ENCODE results near the gene ANAPC5. TPM values are rescaled to one million over a fixed set of nuclear protein-coding genes. Genes with fewer than 3 reads are reported as not detected.
A peak's percentile ranks its signal among the peaks of the same experiment; 100 is the strongest.
"Not testable (repeated sequence)": the region's sequence is repeated elsewhere in the genome, so short reads cannot be mapped to it uniquely, and the experiment has no call there.

ANAPC5 gene
- total RNA-seq, 1 experiment from 2014 or later = 153 TPM

- no peak for DNase-seq
- Mint-ChIP-seq H3K9me3 (ENCODE audit: low read depth, unreplicated experiment) (no peaks in the 10 kb centered on the region), H3K4me3 (ENCODE audit: low read depth, unreplicated experiment) (no peak overlapping the region), H3K27ac (ENCODE audit: unreplicated experiment) (no peak overlapping the region), H3K4me1 (ENCODE audit: low read depth, unreplicated experiment) (peaks cover 13% of the 10 kb centered on the region), H3K36me3 (ENCODE audit: insufficient read depth, unreplicated experiment) (no peaks in the 10 kb centered on the region), H3K27me3 (ENCODE audit: unreplicated experiment) (no peaks in the 10 kb centered on the region)
- BruUV-seq (replicated peaks) = no TSS peak
- intact Hi-C loops (cut with micrococcal nuclease; ENCODE audit: unreplicated experiment) = no loop called here
- CTCF ChIA-PET = no interaction called here
- TF ChIP-seq, protein P1, sequence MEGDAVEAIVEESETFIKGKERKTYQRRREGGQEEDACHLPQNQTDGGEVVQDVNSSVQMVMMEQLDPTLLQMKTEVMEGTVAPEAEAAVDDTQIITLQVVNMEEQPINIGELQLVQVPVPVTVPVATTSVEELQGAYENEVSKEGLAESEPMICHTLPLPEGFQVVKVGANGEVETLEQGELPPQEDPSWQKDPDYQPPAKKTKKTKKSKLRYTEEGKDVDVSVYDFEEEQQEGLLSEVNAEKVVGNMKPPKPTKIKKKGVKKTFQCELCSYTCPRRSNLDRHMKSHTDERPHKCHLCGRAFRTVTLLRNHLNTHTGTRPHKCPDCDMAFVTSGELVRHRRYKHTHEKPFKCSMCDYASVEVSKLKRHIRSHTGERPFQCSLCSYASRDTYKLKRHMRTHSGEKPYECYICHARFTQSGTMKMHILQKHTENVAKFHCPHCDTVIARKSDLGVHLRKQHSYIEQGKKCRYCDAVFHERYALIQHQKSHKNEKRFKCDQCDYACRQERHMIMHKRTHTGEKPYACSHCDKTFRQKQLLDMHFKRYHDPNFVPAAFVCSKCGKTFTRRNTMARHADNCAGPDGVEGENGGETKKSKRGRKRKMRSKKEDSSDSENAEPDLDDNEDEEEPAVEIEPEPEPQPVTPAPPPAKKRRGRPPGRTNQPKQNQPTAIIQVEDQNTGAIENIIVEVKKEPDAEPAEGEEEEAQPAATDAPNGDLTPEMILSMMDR (IDR thresholded peaks at IDR 0.05; ENCODE audit: unreplicated experiment) = no peak
These were observed 70.0 kb downstream of the ANAPC5 start for GRCh38 chr12:121282072-121282742.

GRCh38 chr12:121281116-121281515 lies 71.1 kb downstream of the ANAPC5 start:
- H3K36me3 Mint-ChIP-seq (ENCODE audit: insufficient read depth, unreplicated experiment); CTCF ChIA-PET; intact Hi-C loops (cut with micrococcal nuclease; ENCODE audit: unreplicated experiment); H3K27me3 Mint-ChIP-seq (ENCODE audit: unreplicated experiment); H3K4me3 Mint-ChIP-seq (ENCODE audit: low read depth, unreplicated experiment); BruUV-seq (replicated peaks); DNase-seq; H3K27ac Mint-ChIP-seq (ENCODE audit: unreplicated experiment); H3K9me3 Mint-ChIP-seq (ENCODE audit: low read depth, unreplicated experiment): not testable (repeated sequence)
- H3K4me1 Mint-ChIP-seq (ENCODE audit: low read depth, unreplicated experiment) = peaks cover 16% of the 10 kb centered on the region

GRCh38 chr12:121280531-121280930 lies 71.7 kb downstream of the ANAPC5 start:
- H3K4me1 Mint-ChIP-seq (ENCODE audit: low read depth, unreplicated experiment) = peaks cover 16% of the 10 kb centered on the region
- H3K27me3 Mint-ChIP-seq (ENCODE audit: unreplicated experiment); H3K4me3 Mint-ChIP-seq (ENCODE audit: low read depth, unreplicated experiment); CTCF ChIA-PET; H3K27ac Mint-ChIP-seq (ENCODE audit: unreplicated experiment); intact Hi-C loops (cut with micrococcal nuclease; ENCODE audit: unreplicated experiment); H3K36me3 Mint-ChIP-seq (ENCODE audit: insufficient read depth, unreplicated experiment); H3K9me3 Mint-ChIP-seq (ENCODE audit: low read depth, unreplicated experiment); BruUV-seq (replicated peaks); DNase-seq: not testable (repeated sequence)

GRCh38 chr12:121279507-121279915 lies 72.7 kb downstream of the ANAPC5 start:
- CTCF ChIA-PET = no interaction called here
- H3K4me3 Mint-ChIP-seq (ENCODE audit: low read depth, unreplicated experiment) = no peak overlapping the region
- intact Hi-C loops (cut with micrococcal nuclease; ENCODE audit: unreplicated experiment) = no loop called here

DNA sequence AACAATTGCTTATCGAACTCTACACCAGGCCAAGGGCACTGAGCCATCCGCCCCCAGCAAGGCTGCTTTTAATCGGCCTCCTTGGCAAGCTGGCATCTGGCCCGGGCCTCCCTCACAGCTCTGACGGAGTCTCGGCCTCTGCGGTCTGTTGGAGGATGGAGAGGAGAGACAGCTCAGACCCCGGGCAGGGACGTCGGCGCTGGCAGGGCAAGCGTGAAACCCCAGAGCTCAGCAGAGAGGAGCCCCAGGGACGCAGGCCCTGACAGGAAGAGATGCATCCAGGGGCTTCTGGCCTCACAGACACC lies 73.2 kb downstream of the ANAPC5 start:
- no peak overlapping the region for H3K4me3 Mint-ChIP-seq (ENCODE audit: low read depth, unreplicated experiment)
- CTCF ChIA-PET = no interaction called here
- no TSS peak for BruUV-seq (replicated peaks)
- DNase-seq = peak; percentile 39
- H3K4me1 Mint-ChIP-seq (ENCODE audit: low read depth, unreplicated experiment) = peaks cover 16% of the 10 kb centered on the region
- intact Hi-C loops (cut with micrococcal nuclease; ENCODE audit: unreplicated experiment) = no loop called here
- no peak overlapping the region for H3K27ac Mint-ChIP-seq (ENCODE audit: unreplicated experiment)
- TF ChIP-seq, protein P1 (IDR thresholded peaks at IDR 0.05; ENCODE audit: unreplicated experiment) = no peak
- peaks cover 10% of the 10 kb centered on the region for H3K36me3 Mint-ChIP-seq (ENCODE audit: insufficient read depth, unreplicated experiment)
- H3K27me3 Mint-ChIP-seq (ENCODE audit: unreplicated experiment) = no peaks in the 10 kb centered on the region
- no peaks in the 10 kb centered on the region for H3K9me3 Mint-ChIP-seq (ENCODE audit: low read depth, unreplicated experiment)

More at GRCh38 chr12:121279507-121279915, 72.7 kb downstream of the ANAPC5 start:
- H3K27ac Mint-ChIP-seq (ENCODE audit: unreplicated experiment) = no peak overlapping the region
- H3K27me3 Mint-ChIP-seq (ENCODE audit: unreplicated experiment) = no peaks in the 10 kb centered on the region
- no peaks in the 10 kb centered on the region for H3K9me3 Mint-ChIP-seq (ENCODE audit: low read depth, unreplicated experiment)
- H3K4me1 Mint-ChIP-seq (ENCODE audit: low read depth, unreplicated experiment) = peaks cover 16% of the 10 kb centered on the region
- peaks cover 5% of the 10 kb centered on the region for H3K36me3 Mint-ChIP-seq (ENCODE audit: insufficient read depth, unreplicated experiment)
- TF ChIP-seq, protein P1 (IDR thresholded peaks at IDR 0.05; ENCODE audit: unreplicated experiment) = no peak
- BruUV-seq (replicated peaks) = no TSS peak
- no peak for DNase-seq

All from Calu3 (cell line).